ENCODE measurements around the gene FTO. TPM values are rescaled to one million over a fixed set of nuclear protein-coding genes. Genes with fewer than 3 reads are reported as not detected.

The FTO gene
- polyA plus RNA-seq, 3 donors, result 16.8 to 51.0 (median 37.7) TPM

DNA sequence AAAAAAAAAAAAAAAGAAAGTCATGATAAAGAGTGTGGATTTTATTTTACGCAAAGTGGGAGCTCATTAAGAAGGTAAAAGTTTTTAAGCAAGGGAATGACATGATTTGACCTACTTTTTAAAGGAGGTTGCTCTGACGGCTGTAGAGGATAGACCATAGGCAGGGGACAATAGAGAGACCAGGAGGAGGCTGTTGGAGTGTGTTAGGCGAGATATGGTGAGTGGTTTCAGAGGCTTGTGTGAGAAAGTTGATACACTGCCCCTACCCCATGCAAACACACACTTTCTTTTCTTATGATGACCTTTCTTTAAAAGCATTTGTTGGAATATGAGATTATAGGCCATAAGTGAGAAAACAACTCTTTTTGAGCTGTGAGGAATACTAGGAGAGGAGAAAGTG is 82.0 kb downstream of the FTO start:
- Mint-ChIP-seq H3K27me3 (ENCODE audit: low read depth in 3 of 3) (peaks cover 0 to 2% (median 0%) of the 10 kb centered on the region in 3 donors), H3K36me3 (peaks cover 0 to 2% of the 10 kb centered on the region in 2 donors), H3K4me1 (peaks cover 11% of the 10 kb centered on the region), H3K4me3 (no peak overlapping the region), H3K27ac (no peak overlapping the region), H3K9me3 (peaks cover 0 to 4% (median 0%) of the 10 kb centered on the region in 7 donors)
- Histone ChIP-seq H4K20me1 (ENCODE audit: insufficient read depth, low read length) (no peaks in the 10 kb centered on the region), H3K79me2 (ENCODE audit: insufficient read depth, low read length) (no peaks in the 10 kb centered on the region), H3K27me3 (ENCODE audit: control insufficient read depth in 2 of 2, insufficient read depth in 2 of 2, low read length in 2 of 2) (no peaks in the 10 kb centered on the region), H3K9me3 (replicated peaks in 1 of 2; ENCODE audit: control insufficient read depth in 1 of 2, insufficient read depth in 1 of 2, low read length in 2 of 2) (no peaks in the 10 kb centered on the region), H3K4me1 (ENCODE audit: control insufficient read depth in 1 of 2, insufficient read depth in 2 of 2, low read length in 2 of 2) (peaks cover 2 to 9% of the 10 kb centered on the region in 2 donors), H3K36me3 (replicated peaks in 1 of 2; ENCODE audit: control insufficient read depth in 1 of 2, insufficient read depth in 2 of 2, low read length in 2 of 2) (no peaks in the 10 kb centered on the region), H3K9ac (ENCODE audit: insufficient read depth, low read length, poor library complexity, severe bottlenecking) (no peak overlapping the region), H3K4me3 (replicated peaks in 1 of 3; ENCODE audit: low read depth in 2 of 3, low read length in 3 of 3) (no peak overlapping the region), H2AFZ (ENCODE audit: insufficient read depth, low read depth, low read length, poor library complexity, severe bottlenecking) (no peak overlapping the region), H3K27ac (ENCODE audit: low read depth in 1 of 2, low read length in 2 of 2) (no peak overlapping the region), H3K4me2 (replicated peaks; ENCODE audit: extremely low read depth, low read length, poor library complexity, severe bottlenecking) (no peak overlapping the region)
- intact Hi-C loops (cut with micrococcal nuclease), result no loop called here
- TF ChIP-seq, protein P1, sequence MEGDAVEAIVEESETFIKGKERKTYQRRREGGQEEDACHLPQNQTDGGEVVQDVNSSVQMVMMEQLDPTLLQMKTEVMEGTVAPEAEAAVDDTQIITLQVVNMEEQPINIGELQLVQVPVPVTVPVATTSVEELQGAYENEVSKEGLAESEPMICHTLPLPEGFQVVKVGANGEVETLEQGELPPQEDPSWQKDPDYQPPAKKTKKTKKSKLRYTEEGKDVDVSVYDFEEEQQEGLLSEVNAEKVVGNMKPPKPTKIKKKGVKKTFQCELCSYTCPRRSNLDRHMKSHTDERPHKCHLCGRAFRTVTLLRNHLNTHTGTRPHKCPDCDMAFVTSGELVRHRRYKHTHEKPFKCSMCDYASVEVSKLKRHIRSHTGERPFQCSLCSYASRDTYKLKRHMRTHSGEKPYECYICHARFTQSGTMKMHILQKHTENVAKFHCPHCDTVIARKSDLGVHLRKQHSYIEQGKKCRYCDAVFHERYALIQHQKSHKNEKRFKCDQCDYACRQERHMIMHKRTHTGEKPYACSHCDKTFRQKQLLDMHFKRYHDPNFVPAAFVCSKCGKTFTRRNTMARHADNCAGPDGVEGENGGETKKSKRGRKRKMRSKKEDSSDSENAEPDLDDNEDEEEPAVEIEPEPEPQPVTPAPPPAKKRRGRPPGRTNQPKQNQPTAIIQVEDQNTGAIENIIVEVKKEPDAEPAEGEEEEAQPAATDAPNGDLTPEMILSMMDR (IDR thresholded peaks at IDR 0.05), result no peak
- 100% methylated on average over 1 of the region's 3 CpGs for WGBS (ENCODE audit: insufficient coverage)
- no peak for DNase-seq

DNA sequence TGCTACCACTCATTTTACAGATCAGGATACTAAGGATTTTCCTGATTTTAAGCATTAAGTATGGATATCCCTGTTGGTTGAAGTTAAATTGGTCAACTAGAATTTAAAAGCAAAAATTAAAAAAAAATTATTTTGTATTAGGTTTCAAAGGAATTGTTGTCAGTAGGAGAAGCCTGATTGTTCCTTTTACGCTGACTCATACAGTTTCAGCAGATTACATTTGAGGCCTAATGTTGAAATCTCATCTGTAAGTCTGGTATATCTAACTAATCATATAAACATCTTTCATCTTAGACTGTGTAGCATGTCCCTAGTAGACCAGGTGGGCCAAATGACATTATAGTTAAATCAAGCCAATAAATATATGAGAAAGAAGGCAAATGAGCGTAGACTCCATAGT is 83.5 kb downstream of the FTO start:
- intact Hi-C loops (cut with micrococcal nuclease), result no loop called here
- H3K36me3 ChIP-seq (replicated peaks in 1 of 2; ENCODE audit: control insufficient read depth in 1 of 2, insufficient read depth in 2 of 2, low read length in 2 of 2), result no peaks in the 10 kb centered on the region
- DNase-seq, result no peak
- H3K4me3 ChIP-seq (replicated peaks in 1 of 3; ENCODE audit: low read depth in 2 of 3, low read length in 3 of 3), result no peak overlapping the region
- peaks cover 0 to 2% (median 0%) of the 10 kb centered on the region in 3 donors for H3K27me3 Mint-ChIP-seq (ENCODE audit: low read depth in 3 of 3)
- H3K27me3 ChIP-seq (ENCODE audit: control insufficient read depth in 2 of 2, insufficient read depth in 2 of 2, low read length in 2 of 2), result no peaks in the 10 kb centered on the region
- no peak overlapping the region for H3K27ac Mint-ChIP-seq
- peaks cover 0 to 2% of the 10 kb centered on the region in 2 donors for H3K36me3 Mint-ChIP-seq
- WGBS (ENCODE audit: insufficient coverage), result no CpG with 5 or more reads among the region's 2 CpGs
- H3K9me3 Mint-ChIP-seq, result peaks cover 0 to 4% (median 0%) of the 10 kb centered on the region in 7 donors
- no peak overlapping the region for H2AFZ ChIP-seq (ENCODE audit: insufficient read depth, low read depth, low read length, poor library complexity, severe bottlenecking)
- no peak overlapping the region for H3K4me2 ChIP-seq (replicated peaks; ENCODE audit: extremely low read depth, low read length, poor library complexity, severe bottlenecking)
- no peak overlapping the region for H3K4me3 Mint-ChIP-seq
- H3K9me3 ChIP-seq (replicated peaks in 1 of 2; ENCODE audit: control insufficient read depth in 1 of 2, insufficient read depth in 1 of 2, low read length in 2 of 2), result no peaks in the 10 kb centered on the region
- TF ChIP-seq, protein P1 (IDR thresholded peaks at IDR 0.05), result no peak
- H3K79me2 ChIP-seq (ENCODE audit: insufficient read depth, low read length), result no peaks in the 10 kb centered on the region
- H3K9ac ChIP-seq (ENCODE audit: insufficient read depth, low read length, poor library complexity, severe bottlenecking), result no peak overlapping the region
- no peaks in the 10 kb centered on the region for H4K20me1 ChIP-seq (ENCODE audit: insufficient read depth, low read length)
- H3K27ac ChIP-seq (ENCODE audit: low read depth in 1 of 2, low read length in 2 of 2), result no peak overlapping the region
- H3K4me1 Mint-ChIP-seq, result peaks cover 11% of the 10 kb centered on the region
- H3K4me1 ChIP-seq (ENCODE audit: control insufficient read depth in 1 of 2, insufficient read depth in 2 of 2, low read length in 2 of 2), result peaks cover 2 to 9% of the 10 kb centered on the region in 2 donors

Measured in CD14-positive monocyte (primary cell).